HG03457 (cell line): ENCODE data around the gene SMS.

Experiments
- ATAC-seq: cut with Tn5 transposase; IDR thresholded peaks from one replicate; pipeline ENCODE4 v1.9.1; 2021; ENCODE audit warnings: moderate number of reproducible peaks; ENCODE audit not compliant: unreplicated experiment

The SMS gene

GRCh38 chrX:21975812-21976211, 35.3 kb downstream of the SMS start:
- no peak for ATAC-seq

- no peak for ATAC-seq
These were observed 37.8 kb downstream of the SMS start for GRCh38 chrX:21978346-21978745.

- ATAC-seq, result no peak
These were observed 41.8 kb downstream of the SMS start for GRCh38 chrX:21982311-21982710.

- ATAC-seq, result peak; percentile 80
These were observed 44.8 kb downstream of the SMS start for GRCh38 chrX:21985332-21985777.

GRCh38 chrX:21986596-21986995, 46.1 kb downstream of the SMS start:
- ATAC-seq, result no peak

GRCh38 chrX:21989384-21989783, 48.9 kb downstream of the SMS start:
- no peak for ATAC-seq

- no peak for ATAC-seq
These were observed 50.3 kb downstream of the SMS start for GRCh38 chrX:21990832-21991231.

- ATAC-seq, result no peak
These were observed 51.0 kb downstream of the SMS start for GRCh38 chrX:21991504-21991903.

- ATAC-seq, result peak; percentile 76
These were observed 52.8 kb downstream of the SMS start for GRCh38 chrX:21993265-21993664.

GRCh38 chrX:21996872-21997455, 56.5 kb downstream of the SMS start:
- no peak for ATAC-seq

GRCh38 chrX:21998037-21998436, 57.5 kb downstream of the SMS start:
- no peak for ATAC-seq

- no peak for ATAC-seq
These were observed 64.4 kb downstream of the SMS start for GRCh38 chrX:22004866-22005265.

GRCh38 chrX:22012051-22012450, 71.5 kb downstream of the SMS start:
- no peak for ATAC-seq

GRCh38 chrX:22012931-22013330, 72.4 kb downstream of the SMS start:
- no peak for ATAC-seq

- ATAC-seq, result no peak
These were observed 74.7 kb downstream of the SMS start for GRCh38 chrX:22015139-22015750.

- no peak for ATAC-seq
These were observed 81.3 kb downstream of the SMS start for GRCh38 chrX:22021751-22022324.

- ATAC-seq, result no peak
These were observed 84.1 kb downstream of the SMS start for GRCh38 chrX:22024577-22024976.

GRCh38 chrX:22025751-22026150, 85.2 kb downstream of the SMS start:
- no peak for ATAC-seq

GRCh38 chrX:22026731-22027130, 86.2 kb downstream of the SMS start:
- ATAC-seq, result no peak

- no peak for ATAC-seq
These were observed 91.6 kb downstream of the SMS start, which contains the start of gene PHEX for GRCh38 chrX:22032084-22032483. Gene PHEX (plus strand): TSS chrX:22032325. CDS start chrX:22033006, 681 bp downstream.

GRCh38 chrX:22032506-22032905, 92.0 kb downstream of the SMS start:
- ATAC-seq, result no peak

GRCh38 chrX:22033818-22034217, 93.3 kb downstream of the SMS start:
- ATAC-seq, result no peak
